ENCODE data around the gene PARD3. TPM values are rescaled to one million over a fixed set of nuclear protein-coding genes. Genes with fewer than 3 reads are reported as not detected.
"Not testable (repeated sequence)": the region's sequence is repeated elsewhere in the genome, so short reads cannot be mapped to it uniquely, and the experiment has no call there.

PARD3 gene
- polyA plus RNA-seq, 2 of the 4 experiments (the other 2 are of a cell fraction) = 110 to 200 TPM

- no peak for ATAC-seq
- Histone ChIP-seq H3K4me1 (peaks cover 41% of the 10 kb centered on the region), H3K4me3 (no peak overlapping the region), H3K27ac (no peak overlapping the region), H3K9me3 (no peaks in the 10 kb centered on the region), H3K4me2 (no peak overlapping the region)
- ChIA-PET POLR2A (no interaction called here), CTCF (interaction anchor here (1.0 to 1.1 kb wide), 2 partner anchors 10 to 284 kb away, joined by 3 to 4 read pairs; no protein-coding TSS in a partner anchor)
- no peak for TF ChIP-seq MAFK (IDR thresholded peaks at IDR 0.05; ENCODE audit: partially characterized antibody)
- TF ChIP-seq PBX3 (IDR thresholded peaks at IDR 0.05) = no peak
- 86% methylated on average over 6 of the region's 6 CpGs for WGBS (ENCODE audit: missing lambda C conversion rate)
- no peak for FAIRE-seq
- DNase-seq (ENCODE audit: low read depth in 1 of 2, low spot score in 1 of 2) = no peak
Measured at GRCh38 chr10:34742456-34742855, 72.6 kb downstream of the PARD3 start.

DNA sequence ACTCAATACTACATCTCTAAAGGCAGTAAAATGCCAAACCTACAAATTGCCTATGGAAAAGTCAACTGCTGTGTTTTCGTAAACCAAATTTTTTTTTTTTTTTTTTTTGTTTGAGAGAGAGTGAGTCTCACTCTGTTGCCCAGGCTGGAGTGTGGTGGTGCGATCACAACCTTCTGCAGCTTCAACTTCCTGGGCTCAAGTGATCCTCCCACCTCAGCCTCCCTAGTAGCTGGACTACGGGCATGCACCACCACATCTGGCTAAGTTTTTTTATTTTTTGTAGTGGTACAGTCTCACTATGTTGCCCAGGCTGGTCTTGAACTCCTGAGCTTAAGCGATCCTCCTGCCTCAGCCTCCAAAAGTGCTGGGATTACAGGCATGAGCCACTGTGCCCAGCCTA, 74.0 kb downstream of the PARD3 start:
- DNase-seq (ENCODE audit: low read depth in 1 of 2, low spot score in 1 of 2); ATAC-seq; FAIRE-seq; H3K27ac ChIP-seq; H3K4me2 ChIP-seq; H3K4me3 ChIP-seq; H3K9me3 ChIP-seq: not testable (repeated sequence)
- peaks cover 35% of the 10 kb centered on the region for H3K4me1 ChIP-seq
- POLR2A ChIA-PET = interaction anchor here (0.8 kb wide), 1 partner anchor 11 kb away, joined by 3 read pairs; no protein-coding TSS in a partner anchor
- 94% methylated on average over 4 of the region's 4 CpGs for WGBS (ENCODE audit: missing lambda C conversion rate)
- CTCF ChIA-PET = interaction anchor here (0.6 to 1.6 kb wide), 5 partner anchors 35 to 1505 kb away, joined by 3 to 5 read pairs (median 5); no protein-coding TSS in a partner anchor

DNA sequence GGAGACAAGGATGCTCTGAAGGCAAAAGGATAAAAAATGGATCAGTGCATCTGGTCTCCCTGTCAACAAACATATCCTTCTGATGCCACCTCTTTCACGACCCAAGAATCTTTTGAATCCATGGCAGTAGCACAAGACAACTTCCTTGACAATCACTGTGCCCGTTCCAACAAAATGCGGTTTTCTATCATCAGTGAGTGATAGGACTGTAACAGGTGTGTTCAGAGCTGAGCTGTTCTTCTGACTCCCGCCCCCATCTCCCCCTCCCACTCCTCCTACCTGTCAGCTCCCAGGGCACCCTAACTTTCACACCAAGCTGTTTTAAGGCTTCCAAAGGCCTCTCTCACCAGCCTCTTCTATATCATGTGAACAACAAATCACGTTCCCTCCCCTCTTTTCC, 74.8 kb downstream of the PARD3 start:
- TF ChIP-seq SMC3 (IDR thresholded peaks at IDR 0.05) = no peak
- TF ChIP-seq, protein P1, sequence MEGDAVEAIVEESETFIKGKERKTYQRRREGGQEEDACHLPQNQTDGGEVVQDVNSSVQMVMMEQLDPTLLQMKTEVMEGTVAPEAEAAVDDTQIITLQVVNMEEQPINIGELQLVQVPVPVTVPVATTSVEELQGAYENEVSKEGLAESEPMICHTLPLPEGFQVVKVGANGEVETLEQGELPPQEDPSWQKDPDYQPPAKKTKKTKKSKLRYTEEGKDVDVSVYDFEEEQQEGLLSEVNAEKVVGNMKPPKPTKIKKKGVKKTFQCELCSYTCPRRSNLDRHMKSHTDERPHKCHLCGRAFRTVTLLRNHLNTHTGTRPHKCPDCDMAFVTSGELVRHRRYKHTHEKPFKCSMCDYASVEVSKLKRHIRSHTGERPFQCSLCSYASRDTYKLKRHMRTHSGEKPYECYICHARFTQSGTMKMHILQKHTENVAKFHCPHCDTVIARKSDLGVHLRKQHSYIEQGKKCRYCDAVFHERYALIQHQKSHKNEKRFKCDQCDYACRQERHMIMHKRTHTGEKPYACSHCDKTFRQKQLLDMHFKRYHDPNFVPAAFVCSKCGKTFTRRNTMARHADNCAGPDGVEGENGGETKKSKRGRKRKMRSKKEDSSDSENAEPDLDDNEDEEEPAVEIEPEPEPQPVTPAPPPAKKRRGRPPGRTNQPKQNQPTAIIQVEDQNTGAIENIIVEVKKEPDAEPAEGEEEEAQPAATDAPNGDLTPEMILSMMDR (IDR thresholded peaks at IDR 0.05) = no peak
- TF ChIP-seq FOSL2 (IDR thresholded peaks at IDR 0.05) = no peak
- TF ChIP-seq FOSL2 (CRISPR knock-in tag; IDR thresholded peaks at IDR 0.05) = no peak
- no peak for TF ChIP-seq KDM5A (IDR thresholded peaks at IDR 0.05)
- no peak for TF ChIP-seq CBX2 (IDR thresholded peaks at IDR 0.05; ENCODE audit: borderline replicate concordance, low read depth)
- no peak for TF ChIP-seq FOSB (CRISPR knock-in tag; IDR thresholded peaks at IDR 0.05)
- TF ChIP-seq HDAC2 (IDR thresholded peaks at IDR 0.05) = no peak
- no peak for TF ChIP-seq MYC (IDR thresholded peaks at IDR 0.05; ENCODE audit: borderline replicate concordance, low read length)
- no peak for TF ChIP-seq FOXS1 (CRISPR knock-in tag; IDR thresholded peaks at IDR 0.05)
- TF ChIP-seq ESRRA (IDR thresholded peaks at IDR 0.05; ENCODE audit: borderline replicate concordance, low read length) = no peak
- TF ChIP-seq ATOH8 (CRISPR knock-in tag; IDR thresholded peaks at IDR 0.05; ENCODE audit: low read depth) = no peak
- no peak for TF ChIP-seq NR3C1 (IDR thresholded peaks at IDR 0.05)
- no peak for TF ChIP-seq POLR2A (IDR thresholded peaks at IDR 0.05; ENCODE audit: low read length)
- TF ChIP-seq CBX8 (IDR thresholded peaks at IDR 0.05) = no peak
- no peak for TF ChIP-seq CHD4 (IDR thresholded peaks at IDR 0.05; ENCODE audit: borderline replicate concordance)
- TF ChIP-seq ZFP36 (IDR thresholded peaks at IDR 0.05; ENCODE audit: borderline replicate concordance, partially characterized antibody) = no peak
- TF ChIP-seq GATA3 (IDR thresholded peaks at IDR 0.05; ENCODE audit: borderline replicate concordance) = no peak
- no peak for TF ChIP-seq CEBPB (IDR thresholded peaks at IDR 0.05)
- TF ChIP-seq, protein P2, sequence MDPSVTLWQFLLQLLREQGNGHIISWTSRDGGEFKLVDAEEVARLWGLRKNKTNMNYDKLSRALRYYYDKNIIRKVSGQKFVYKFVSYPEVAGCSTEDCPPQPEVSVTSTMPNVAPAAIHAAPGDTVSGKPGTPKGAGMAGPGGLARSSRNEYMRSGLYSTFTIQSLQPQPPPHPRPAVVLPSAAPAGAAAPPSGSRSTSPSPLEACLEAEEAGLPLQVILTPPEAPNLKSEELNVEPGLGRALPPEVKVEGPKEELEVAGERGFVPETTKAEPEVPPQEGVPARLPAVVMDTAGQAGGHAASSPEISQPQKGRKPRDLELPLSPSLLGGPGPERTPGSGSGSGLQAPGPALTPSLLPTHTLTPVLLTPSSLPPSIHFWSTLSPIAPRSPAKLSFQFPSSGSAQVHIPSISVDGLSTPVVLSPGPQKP (IDR thresholded peaks at IDR 0.05; ENCODE audit: low read depth, low read length) = no peak
- POLR2A ChIA-PET = interaction anchor here (0.8 kb wide), 1 partner anchor 12 kb away, joined by 3 read pairs; no protein-coding TSS in a partner anchor
- 64% methylated on average over 5 of the region's 5 CpGs for WGBS (ENCODE audit: missing lambda C conversion rate)

More for the DNA sequence above, 74.8 kb downstream of the PARD3 start:
- DNase-seq (ENCODE audit: low read depth in 1 of 2, low spot score in 1 of 2) (no peak), ATAC-seq (no peak), FAIRE-seq (no peak)
- Histone ChIP-seq H3K27ac (peak overlapping the region in 1 of 2 experiments; percentile 62; a peak in 3 of 6 replicates), H3K4me2 (peak overlapping the region; percentile 33), H3K9me3 (no peaks in the 10 kb centered on the region), H3K4me1 (peaks cover 35% of the 10 kb centered on the region; the same call in 2 of the 3 replicates), H3K4me3 (no peak overlapping the region)
- CTCF ChIA-PET = interaction anchor here (0.7 to 1.6 kb wide), 4 partner anchors 24 to 74 kb away, joined by 3 to 5 read pairs (median 4); no protein-coding TSS in a partner anchor

Measured in A549 (cell line).